ENCODE measurements around the gene ITPR2.

Gene ITPR2

DNA sequence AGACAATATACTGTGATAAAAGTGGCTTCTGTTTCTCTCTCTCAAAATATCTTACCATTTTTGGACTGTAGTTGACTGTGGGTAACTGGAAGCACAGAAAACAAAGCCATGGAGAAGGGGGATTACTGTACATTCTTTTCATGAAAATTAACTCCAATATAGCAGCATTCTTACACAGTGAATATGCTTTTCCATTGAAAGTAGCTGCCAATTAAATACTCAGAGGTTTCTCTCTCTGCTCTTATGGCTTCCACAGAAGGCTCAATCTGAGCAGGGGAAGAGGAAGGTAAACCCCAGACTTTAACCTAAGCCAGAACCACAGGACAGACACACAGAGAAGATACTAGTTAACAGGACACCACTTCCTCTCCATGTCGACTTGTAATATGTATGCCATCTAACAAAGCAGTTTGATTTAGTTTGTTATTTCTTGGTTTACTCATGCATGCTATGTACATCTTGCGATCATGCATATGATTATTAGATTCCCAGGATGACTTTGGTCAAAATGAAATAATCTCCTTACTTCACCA, 487.5 kb downstream of the ITPR2 start:
- no peak overlapping the region for H3K27ac ChIP-seq (ENCODE audit: low read depth, low read length)
- no peak overlapping the region for H3K9ac ChIP-seq (ENCODE audit: low read depth, low read length)
- H3K4me3 ChIP-seq (ENCODE audit: low read depth, low read length) = no peak overlapping the region
- H3K36me3 ChIP-seq (ENCODE audit: control insufficient read depth, insufficient read depth, low read length) = no peaks in the 10 kb centered on the region
- H3K9me3 ChIP-seq (ENCODE audit: control insufficient read depth, insufficient read depth, low read length) = no peaks in the 10 kb centered on the region
- no peaks in the 10 kb centered on the region for H3K27me3 ChIP-seq (ENCODE audit: control insufficient read depth, insufficient read depth, low read length)
- peaks cover 11% of the 10 kb centered on the region for H3K4me1 ChIP-seq (ENCODE audit: control insufficient read depth, insufficient read depth, low read length)

DNA sequence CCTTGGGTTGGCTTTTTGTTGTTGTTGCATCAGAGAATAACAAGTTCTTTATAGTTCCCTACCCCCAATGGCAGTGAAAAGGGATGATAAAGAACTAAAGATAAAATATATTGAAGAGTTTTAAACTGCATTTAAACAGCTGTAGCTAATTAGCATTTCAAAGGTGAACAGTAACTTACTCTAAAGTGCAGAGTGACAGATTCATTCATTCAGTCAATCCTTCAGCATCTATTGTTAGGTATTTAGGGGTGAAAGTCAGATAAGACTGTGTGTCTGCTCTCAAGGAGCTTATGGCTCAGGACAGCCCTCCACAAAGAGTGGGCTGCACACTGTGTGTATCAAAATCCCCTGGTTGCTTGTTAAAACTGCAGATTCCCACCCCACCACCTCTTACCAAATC, 491.5 kb downstream of the ITPR2 start:
- no peaks in the 10 kb centered on the region for H3K9me3 ChIP-seq (ENCODE audit: control insufficient read depth, insufficient read depth, low read length)
- H3K36me3 ChIP-seq (ENCODE audit: control insufficient read depth, insufficient read depth, low read length) = no peaks in the 10 kb centered on the region
- no peaks in the 10 kb centered on the region for H3K27me3 ChIP-seq (ENCODE audit: control insufficient read depth, insufficient read depth, low read length)
- H3K9ac ChIP-seq (ENCODE audit: low read depth, low read length) = no peak overlapping the region
- H3K27ac ChIP-seq (ENCODE audit: low read depth, low read length) = no peak overlapping the region
- no peak overlapping the region for H3K4me3 ChIP-seq (ENCODE audit: low read depth, low read length)
- peaks cover 11% of the 10 kb centered on the region for H3K4me1 ChIP-seq (ENCODE audit: control insufficient read depth, insufficient read depth, low read length)

DNA sequence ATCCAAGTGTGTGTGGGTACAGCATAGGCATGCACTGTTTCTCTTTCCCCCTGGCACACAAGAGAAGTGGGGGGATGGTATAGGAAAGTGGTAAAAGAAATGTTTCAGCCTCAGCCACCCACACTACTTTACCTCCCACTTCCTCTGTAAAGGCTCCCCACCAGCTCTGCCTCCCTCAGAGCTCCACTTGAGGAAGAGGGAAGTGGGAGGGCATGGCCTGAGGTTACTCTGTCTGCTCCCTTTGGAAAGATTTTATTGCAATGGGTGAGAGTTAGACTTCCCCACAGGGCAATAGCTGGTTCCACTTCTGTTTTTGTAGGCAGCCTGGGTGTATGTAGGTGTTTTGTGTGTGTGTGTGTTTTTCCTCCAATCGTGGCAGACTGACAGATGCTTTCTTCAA, 492.3 kb downstream of the ITPR2 start:
- no peak overlapping the region for H3K4me3 ChIP-seq (ENCODE audit: low read depth, low read length)
- H3K9ac ChIP-seq (ENCODE audit: low read depth, low read length) = no peak overlapping the region
- H3K36me3 ChIP-seq (ENCODE audit: control insufficient read depth, insufficient read depth, low read length) = no peaks in the 10 kb centered on the region
- no peaks in the 10 kb centered on the region for H3K27me3 ChIP-seq (ENCODE audit: control insufficient read depth, insufficient read depth, low read length)
- H3K27ac ChIP-seq (ENCODE audit: low read depth, low read length) = no peak overlapping the region
- H3K9me3 ChIP-seq (ENCODE audit: control insufficient read depth, insufficient read depth, low read length) = no peaks in the 10 kb centered on the region
- peaks cover 11% of the 10 kb centered on the region for H3K4me1 ChIP-seq (ENCODE audit: control insufficient read depth, insufficient read depth, low read length)

DNA sequence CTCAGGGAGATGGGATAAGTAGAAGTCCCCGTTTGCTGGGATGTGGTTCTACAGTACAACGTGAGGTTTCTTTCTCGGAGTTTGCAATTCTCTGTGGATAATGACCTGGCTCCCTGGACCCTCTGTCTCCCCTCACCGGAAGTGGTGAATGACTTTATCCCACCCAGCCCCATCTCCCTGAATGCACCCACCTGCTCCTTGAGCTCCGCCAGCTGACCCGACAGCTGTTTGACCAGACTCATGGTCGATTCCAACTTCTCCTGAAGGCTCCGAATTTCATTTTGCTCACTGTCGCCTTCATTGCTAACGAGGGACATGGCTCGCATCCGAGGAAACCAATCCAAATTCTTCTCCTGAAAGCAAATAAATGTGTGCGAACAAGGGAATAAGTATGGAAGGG, 493.0 kb downstream of the ITPR2 start:
- Histone ChIP-seq H3K36me3 (ENCODE audit: control insufficient read depth, insufficient read depth, low read length) (no peaks in the 10 kb centered on the region), H3K9me3 (ENCODE audit: control insufficient read depth, insufficient read depth, low read length) (no peaks in the 10 kb centered on the region), H3K4me1 (ENCODE audit: control insufficient read depth, insufficient read depth, low read length) (peaks cover 11% of the 10 kb centered on the region), H3K4me3 (ENCODE audit: low read depth, low read length) (no peak overlapping the region), H3K27me3 (ENCODE audit: control insufficient read depth, insufficient read depth, low read length) (no peaks in the 10 kb centered on the region), H3K9ac (ENCODE audit: low read depth, low read length) (no peak overlapping the region), H3K27ac (ENCODE audit: low read depth, low read length) (no peak overlapping the region)

DNA sequence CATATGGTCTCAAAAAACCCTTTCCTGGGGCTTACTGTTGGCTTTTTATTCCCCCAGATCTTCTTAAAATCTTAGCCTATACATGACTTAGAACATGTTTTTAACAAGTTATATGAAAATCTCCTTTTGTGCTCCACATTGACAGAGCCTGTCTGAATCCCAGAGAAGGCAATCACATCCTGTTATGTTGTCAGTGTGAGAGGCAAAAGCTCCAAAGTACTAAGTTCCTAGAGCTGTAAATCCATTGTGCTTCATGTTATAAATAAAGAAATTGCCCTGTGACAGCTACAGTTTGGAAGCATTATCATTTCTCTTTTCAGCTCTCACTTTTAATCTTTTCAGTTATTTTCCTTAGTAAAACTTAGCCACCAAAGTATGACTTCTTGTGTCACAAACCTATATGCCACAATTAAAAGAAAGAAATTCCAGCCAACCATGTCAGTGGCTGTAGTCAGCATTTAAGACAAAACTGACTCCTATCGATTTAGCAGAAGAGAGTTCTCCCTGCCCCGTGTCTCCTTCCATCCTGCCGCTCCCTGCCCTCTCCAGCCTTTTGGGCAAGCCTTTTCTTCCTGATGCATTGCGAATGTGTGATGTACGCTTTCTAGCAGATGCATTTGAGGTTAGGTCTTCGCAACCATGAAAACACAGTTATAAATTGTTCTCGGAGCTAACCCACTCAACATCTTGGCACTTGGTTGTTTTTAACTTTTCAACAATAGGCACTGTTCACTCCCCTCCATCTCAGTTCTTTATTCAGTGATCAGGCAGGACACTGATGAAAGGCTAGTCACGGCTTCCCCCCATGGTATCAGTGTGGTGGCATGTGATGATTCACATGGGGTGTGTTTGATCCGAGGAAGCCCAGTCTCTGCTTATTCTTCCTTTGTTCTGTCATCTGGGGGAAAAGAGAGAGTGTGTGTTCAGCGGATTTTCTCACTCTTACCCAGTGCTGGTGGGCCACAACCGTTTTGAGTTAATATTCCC, 494.1 kb downstream of the ITPR2 start:
- Histone ChIP-seq H3K9me3 (ENCODE audit: control insufficient read depth, insufficient read depth, low read length) (no peaks in the 10 kb centered on the region), H3K9ac (ENCODE audit: low read depth, low read length) (no peak overlapping the region), H3K27me3 (ENCODE audit: control insufficient read depth, insufficient read depth, low read length) (no peaks in the 10 kb centered on the region), H3K27ac (ENCODE audit: low read depth, low read length) (no peak overlapping the region), H3K4me3 (ENCODE audit: low read depth, low read length) (no peak overlapping the region), H3K36me3 (ENCODE audit: control insufficient read depth, insufficient read depth, low read length) (no peaks in the 10 kb centered on the region), H3K4me1 (ENCODE audit: control insufficient read depth, insufficient read depth, low read length) (peaks cover 11% of the 10 kb centered on the region)

DNA sequence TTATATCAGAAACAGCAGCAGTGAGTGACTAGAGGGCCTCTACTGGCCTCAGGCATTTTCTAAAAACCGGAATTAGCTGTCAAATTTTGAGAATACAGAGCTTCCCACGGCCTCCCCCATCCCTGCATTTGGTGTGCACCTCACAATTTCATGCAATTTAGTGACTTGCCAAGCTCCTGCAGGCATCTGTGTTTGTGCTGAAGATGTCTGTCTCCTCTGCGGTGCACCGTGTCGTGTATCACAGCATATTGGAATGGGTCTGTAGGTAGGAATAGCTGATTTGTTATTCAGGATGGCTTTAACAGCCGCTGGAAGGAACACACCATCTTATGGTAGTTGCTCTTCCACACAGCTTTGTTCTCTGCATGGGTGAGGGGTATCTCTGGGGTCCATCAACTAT, 497.3 kb downstream of the ITPR2 start:
- no peaks in the 10 kb centered on the region for H3K9me3 ChIP-seq (ENCODE audit: control insufficient read depth, insufficient read depth, low read length)
- H3K4me3 ChIP-seq (ENCODE audit: low read depth, low read length) = no peak overlapping the region
- no peaks in the 10 kb centered on the region for H3K27me3 ChIP-seq (ENCODE audit: control insufficient read depth, insufficient read depth, low read length)
- H3K36me3 ChIP-seq (ENCODE audit: control insufficient read depth, insufficient read depth, low read length) = no peaks in the 10 kb centered on the region
- H3K27ac ChIP-seq (ENCODE audit: low read depth, low read length) = no peak overlapping the region
- no peak overlapping the region for H3K9ac ChIP-seq (ENCODE audit: low read depth, low read length)
- H3K4me1 ChIP-seq (ENCODE audit: control insufficient read depth, insufficient read depth, low read length) = no peaks in the 10 kb centered on the region

DNA sequence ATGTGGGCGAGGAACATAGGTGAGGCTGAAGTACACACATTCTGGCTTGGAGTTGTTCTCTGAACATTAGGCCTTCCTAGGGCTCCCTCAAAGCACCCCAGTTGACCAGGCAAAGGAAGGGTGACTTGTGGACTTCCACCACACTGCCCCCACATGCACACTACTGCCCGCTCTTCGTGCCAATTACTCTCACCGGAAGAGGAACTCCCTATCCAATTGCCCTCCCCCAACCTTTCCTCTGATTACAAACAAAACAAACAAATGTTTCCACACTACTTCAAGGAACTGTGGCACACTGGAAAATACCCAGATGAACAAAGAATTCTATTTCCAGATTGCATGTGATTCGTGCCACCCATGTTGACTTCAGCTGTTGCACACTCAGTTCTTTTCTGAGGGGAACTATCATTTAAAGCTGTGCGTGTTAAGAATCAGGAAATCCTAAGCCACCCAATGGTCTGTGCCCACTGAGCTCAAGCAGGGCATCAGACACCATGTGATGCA, 498.3 kb downstream of the ITPR2 start:
- Histone ChIP-seq H3K27ac (ENCODE audit: low read depth, low read length) (no peak overlapping the region), H3K9ac (ENCODE audit: low read depth, low read length) (no peak overlapping the region)

DNA sequence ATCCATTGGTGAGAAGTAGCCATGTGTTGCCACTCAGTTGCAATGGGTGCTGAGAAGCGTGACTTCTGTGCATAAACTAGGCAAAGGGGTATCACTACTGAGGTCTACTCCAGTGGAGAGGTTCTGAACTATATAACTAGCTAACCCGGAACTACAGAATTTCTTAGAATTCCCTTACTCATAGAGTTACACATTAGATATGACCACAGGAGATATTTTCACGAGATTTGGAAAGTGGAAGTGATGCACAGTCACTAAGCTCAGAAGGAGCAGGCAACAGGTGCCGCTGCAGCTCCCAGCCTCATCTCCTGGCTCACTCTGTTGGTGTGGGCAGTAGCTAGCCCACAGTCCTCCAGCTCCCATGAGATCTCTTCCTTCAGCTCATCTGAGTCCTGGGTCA, 501.0 kb downstream of the ITPR2 start:
- Histone ChIP-seq H3K9me3 (ENCODE audit: control insufficient read depth, insufficient read depth, low read length) (no peaks in the 10 kb centered on the region), H3K4me3 (ENCODE audit: low read depth, low read length) (no peak overlapping the region), H3K4me1 (ENCODE audit: control insufficient read depth, insufficient read depth, low read length) (no peaks in the 10 kb centered on the region), H3K36me3 (ENCODE audit: control insufficient read depth, insufficient read depth, low read length) (no peaks in the 10 kb centered on the region), H3K9ac (ENCODE audit: low read depth, low read length) (no peak overlapping the region), H3K27me3 (ENCODE audit: control insufficient read depth, insufficient read depth, low read length) (no peaks in the 10 kb centered on the region), H3K27ac (ENCODE audit: low read depth, low read length) (no peak overlapping the region)

More for the DNA sequence above, 498.3 kb downstream of the ITPR2 start:
- Histone ChIP-seq H3K4me3 (ENCODE audit: low read depth, low read length) (no peak overlapping the region), H3K4me1 (ENCODE audit: control insufficient read depth, insufficient read depth, low read length) (no peaks in the 10 kb centered on the region), H3K27me3 (ENCODE audit: control insufficient read depth, insufficient read depth, low read length) (no peaks in the 10 kb centered on the region), H3K9me3 (ENCODE audit: control insufficient read depth, insufficient read depth, low read length) (no peaks in the 10 kb centered on the region), H3K36me3 (ENCODE audit: control insufficient read depth, insufficient read depth, low read length) (no peaks in the 10 kb centered on the region)

DNA sequence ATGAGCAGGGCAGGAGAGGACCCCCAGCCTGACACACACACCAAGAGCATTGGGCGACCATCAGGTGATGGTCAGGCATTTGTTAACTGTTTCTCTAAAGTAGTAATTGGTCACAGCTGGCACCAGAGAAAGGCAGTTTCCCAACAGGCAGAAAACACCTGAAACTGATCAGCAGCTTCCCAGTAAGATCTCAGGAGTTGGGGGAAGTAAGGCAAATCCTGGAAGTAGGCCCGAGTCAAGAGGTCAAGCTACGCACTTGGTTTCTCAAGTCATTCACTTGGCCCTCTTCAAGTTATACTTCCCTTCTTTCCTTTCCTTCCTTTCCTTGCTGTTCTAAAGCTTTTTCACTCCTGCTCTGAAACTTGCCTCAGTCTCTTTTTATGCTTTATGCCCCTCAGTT, 501.9 kb downstream of the ITPR2 start:
- Histone ChIP-seq H3K4me3 (ENCODE audit: low read depth, low read length) (no peak overlapping the region), H3K4me1 (ENCODE audit: control insufficient read depth, insufficient read depth, low read length) (no peaks in the 10 kb centered on the region), H3K27me3 (ENCODE audit: control insufficient read depth, insufficient read depth, low read length) (no peaks in the 10 kb centered on the region), H3K9ac (ENCODE audit: low read depth, low read length) (no peak overlapping the region), H3K9me3 (ENCODE audit: control insufficient read depth, insufficient read depth, low read length) (no peaks in the 10 kb centered on the region), H3K36me3 (ENCODE audit: control insufficient read depth, insufficient read depth, low read length) (no peaks in the 10 kb centered on the region), H3K27ac (ENCODE audit: low read depth, low read length) (no peak overlapping the region)

DNA sequence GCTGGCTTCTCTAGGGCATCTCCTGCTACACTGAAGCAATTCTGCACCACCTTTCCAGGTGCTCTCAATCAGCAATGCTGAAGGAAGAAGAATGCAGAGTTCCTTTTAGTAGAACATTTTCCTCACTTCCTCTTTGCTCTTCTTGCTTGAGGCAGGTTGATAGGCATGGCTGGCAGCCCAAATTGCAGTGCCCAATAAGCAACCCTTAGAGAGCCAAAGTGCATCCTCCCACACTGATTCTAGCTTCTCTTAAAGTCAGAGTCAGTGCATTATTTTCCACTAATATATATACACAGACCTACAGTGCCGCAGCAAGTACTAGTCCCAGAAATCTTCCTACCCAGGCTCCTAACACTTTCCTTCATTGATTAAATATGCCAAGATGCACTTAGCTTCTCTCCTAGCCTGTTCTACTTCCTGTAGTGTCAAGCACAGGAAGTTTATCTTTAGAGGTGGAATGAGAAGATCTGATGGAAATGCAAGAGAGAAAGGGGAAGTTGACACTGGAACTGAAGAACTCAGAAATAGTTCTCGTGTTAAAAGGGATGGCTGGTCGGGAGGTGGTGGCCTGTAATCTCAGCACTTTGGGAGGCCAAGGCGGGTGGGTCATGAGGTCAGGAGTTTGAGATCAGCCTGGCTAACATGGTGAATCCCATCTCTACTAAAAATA, 504.9 kb downstream of the ITPR2 start:
- Histone ChIP-seq H3K4me3 (ENCODE audit: low read depth, low read length) (no peak overlapping the region), H3K9ac (ENCODE audit: low read depth, low read length) (no peak overlapping the region), H3K27me3 (ENCODE audit: control insufficient read depth, insufficient read depth, low read length) (no peaks in the 10 kb centered on the region), H3K27ac (ENCODE audit: low read depth, low read length) (no peak overlapping the region), H3K9me3 (ENCODE audit: control insufficient read depth, insufficient read depth, low read length) (no peaks in the 10 kb centered on the region), H3K36me3 (ENCODE audit: control insufficient read depth, insufficient read depth, low read length) (no peaks in the 10 kb centered on the region), H3K4me1 (ENCODE audit: control insufficient read depth, insufficient read depth, low read length) (no peaks in the 10 kb centered on the region)

DNA sequence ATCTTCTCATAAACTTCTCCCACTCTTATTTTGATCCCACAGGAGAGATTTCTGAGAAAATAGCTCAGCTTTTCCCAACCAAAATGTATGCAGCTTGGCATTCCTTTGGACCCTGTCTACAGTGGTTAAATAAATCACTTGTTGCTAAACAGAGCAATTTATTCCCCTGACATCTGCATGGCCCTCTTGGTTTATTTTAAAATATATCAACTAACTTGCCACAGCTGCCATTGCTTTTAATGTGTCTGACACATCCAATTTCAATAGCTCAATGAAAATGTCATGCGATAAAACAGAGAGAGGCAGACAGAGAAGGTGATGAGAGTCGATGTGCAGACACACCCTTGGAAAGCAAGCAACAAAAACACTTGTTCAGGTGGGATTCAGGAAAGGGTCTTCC, 509.3 kb downstream of the ITPR2 start:
- Histone ChIP-seq H3K4me3 (ENCODE audit: low read depth, low read length) (no peak overlapping the region), H3K4me1 (ENCODE audit: control insufficient read depth, insufficient read depth, low read length) (no peaks in the 10 kb centered on the region), H3K9ac (ENCODE audit: low read depth, low read length) (no peak overlapping the region), H3K27me3 (ENCODE audit: control insufficient read depth, insufficient read depth, low read length) (no peaks in the 10 kb centered on the region), H3K36me3 (ENCODE audit: control insufficient read depth, insufficient read depth, low read length) (no peaks in the 10 kb centered on the region), H3K27ac (ENCODE audit: low read depth, low read length) (no peak overlapping the region), H3K9me3 (ENCODE audit: control insufficient read depth, insufficient read depth, low read length) (no peaks in the 10 kb centered on the region)

Data from HUES48 (cell line).